ENCODE results near the gene RYR3. TPM values are rescaled to one million over a fixed set of nuclear protein-coding genes. Genes with fewer than 3 reads are reported as not detected.

The RYR3 gene
- total RNA-seq, 1 donor from 2014 or later = 7.4 TPM

DNA sequence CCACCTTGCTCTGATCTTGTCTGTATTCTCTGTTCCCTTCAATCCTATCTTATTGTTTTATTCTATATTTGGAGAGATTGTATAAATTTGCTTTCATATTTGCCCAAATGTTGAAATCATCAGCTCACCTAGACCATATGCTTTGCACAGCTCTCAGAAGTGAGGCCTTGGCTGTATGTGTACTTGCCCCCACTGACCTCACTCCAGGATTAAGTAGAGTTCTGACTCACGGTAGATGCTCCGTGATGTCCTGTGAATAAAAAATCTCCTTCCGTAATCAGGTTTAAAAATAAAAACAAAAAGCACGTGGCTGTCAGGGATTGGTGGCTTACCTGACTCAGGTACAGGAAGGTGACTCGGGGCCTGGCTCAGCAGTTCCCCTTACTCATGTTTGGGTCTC lies 162.2 kb downstream of the RYR3 start:
- no peaks in the 10 kb centered on the region for H3K36me3 Mint-ChIP-seq (ENCODE audit: unreplicated experiment)

DNA sequence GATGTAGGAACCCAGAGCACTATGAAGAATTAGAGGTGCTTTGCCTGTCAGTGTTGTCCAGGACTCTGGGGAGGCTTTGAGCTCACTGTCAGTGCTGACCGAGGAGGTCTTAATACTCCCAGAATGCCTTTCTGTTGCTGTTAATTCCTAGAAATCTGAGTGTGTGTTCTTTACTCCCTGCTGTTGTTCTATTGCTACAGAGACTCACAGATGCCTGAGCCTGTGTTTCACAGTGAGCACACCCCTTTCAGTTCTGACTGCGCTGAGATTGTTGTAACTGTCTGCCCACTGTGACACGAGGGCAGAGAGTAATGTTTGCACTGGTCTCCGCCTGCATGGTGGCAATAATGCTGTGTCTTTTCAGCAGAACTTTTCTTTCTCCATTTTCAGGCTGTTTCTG lies 162.9 kb downstream of the RYR3 start:
- Mint-ChIP-seq H3K9me3 (ENCODE audit: unreplicated experiment) (no peaks in the 10 kb centered on the region), H3K4me3 (ENCODE audit: unreplicated experiment) (no peak overlapping the region), H3K27ac (ENCODE audit: unreplicated experiment) (no peak overlapping the region), H3K27me3 (ENCODE audit: unreplicated experiment) (no peaks in the 10 kb centered on the region), H3K4me1 (ENCODE audit: low read depth, unreplicated experiment) (no peaks in the 10 kb centered on the region), H3K36me3 (ENCODE audit: unreplicated experiment) (no peaks in the 10 kb centered on the region)
- DNase-seq = no peak
- TF ChIP-seq, protein P1, sequence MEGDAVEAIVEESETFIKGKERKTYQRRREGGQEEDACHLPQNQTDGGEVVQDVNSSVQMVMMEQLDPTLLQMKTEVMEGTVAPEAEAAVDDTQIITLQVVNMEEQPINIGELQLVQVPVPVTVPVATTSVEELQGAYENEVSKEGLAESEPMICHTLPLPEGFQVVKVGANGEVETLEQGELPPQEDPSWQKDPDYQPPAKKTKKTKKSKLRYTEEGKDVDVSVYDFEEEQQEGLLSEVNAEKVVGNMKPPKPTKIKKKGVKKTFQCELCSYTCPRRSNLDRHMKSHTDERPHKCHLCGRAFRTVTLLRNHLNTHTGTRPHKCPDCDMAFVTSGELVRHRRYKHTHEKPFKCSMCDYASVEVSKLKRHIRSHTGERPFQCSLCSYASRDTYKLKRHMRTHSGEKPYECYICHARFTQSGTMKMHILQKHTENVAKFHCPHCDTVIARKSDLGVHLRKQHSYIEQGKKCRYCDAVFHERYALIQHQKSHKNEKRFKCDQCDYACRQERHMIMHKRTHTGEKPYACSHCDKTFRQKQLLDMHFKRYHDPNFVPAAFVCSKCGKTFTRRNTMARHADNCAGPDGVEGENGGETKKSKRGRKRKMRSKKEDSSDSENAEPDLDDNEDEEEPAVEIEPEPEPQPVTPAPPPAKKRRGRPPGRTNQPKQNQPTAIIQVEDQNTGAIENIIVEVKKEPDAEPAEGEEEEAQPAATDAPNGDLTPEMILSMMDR (IDR thresholded peaks at IDR 0.05; ENCODE audit: partially characterized antibody, unreplicated experiment) = no peak

More for the DNA sequence above, 162.2 kb downstream of the RYR3 start:
- Mint-ChIP-seq H3K27ac (ENCODE audit: unreplicated experiment) (no peak overlapping the region), H3K4me1 (ENCODE audit: low read depth, unreplicated experiment) (no peaks in the 10 kb centered on the region), H3K4me3 (ENCODE audit: unreplicated experiment) (no peak overlapping the region), H3K9me3 (ENCODE audit: unreplicated experiment) (no peaks in the 10 kb centered on the region), H3K27me3 (ENCODE audit: unreplicated experiment) (no peaks in the 10 kb centered on the region)
- TF ChIP-seq, protein P1 (IDR thresholded peaks at IDR 0.05; ENCODE audit: partially characterized antibody, unreplicated experiment) = no peak
- DNase-seq = no peak

DNA sequence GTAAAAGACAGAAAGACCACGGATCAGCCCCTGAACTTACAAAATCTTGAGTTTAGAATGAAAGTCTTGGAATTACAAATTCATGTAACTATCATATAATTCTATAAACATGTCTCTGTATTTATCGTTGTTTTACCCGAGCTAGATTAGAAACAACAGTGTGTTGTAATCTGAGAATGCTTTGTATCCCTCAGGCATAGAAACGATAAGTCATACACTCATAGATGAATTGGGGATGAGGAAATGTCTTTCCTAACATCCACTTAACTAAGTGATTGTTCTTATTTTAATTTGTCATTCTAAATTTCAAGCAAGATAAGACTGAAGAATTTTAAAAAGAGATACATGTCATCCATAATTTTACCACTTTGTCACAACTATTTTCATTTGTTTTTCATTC lies 165.3 kb downstream of the RYR3 start:
- Mint-ChIP-seq H3K27me3 (ENCODE audit: unreplicated experiment) (no peaks in the 10 kb centered on the region), H3K36me3 (ENCODE audit: unreplicated experiment) (no peaks in the 10 kb centered on the region), H3K27ac (ENCODE audit: unreplicated experiment) (no peak overlapping the region), H3K9me3 (ENCODE audit: unreplicated experiment) (no peaks in the 10 kb centered on the region), H3K4me3 (ENCODE audit: unreplicated experiment) (no peak overlapping the region), H3K4me1 (ENCODE audit: low read depth, unreplicated experiment) (no peaks in the 10 kb centered on the region)
- DNase-seq = no peak
- TF ChIP-seq, protein P1 (IDR thresholded peaks at IDR 0.05; ENCODE audit: partially characterized antibody, unreplicated experiment) = no peak

DNA sequence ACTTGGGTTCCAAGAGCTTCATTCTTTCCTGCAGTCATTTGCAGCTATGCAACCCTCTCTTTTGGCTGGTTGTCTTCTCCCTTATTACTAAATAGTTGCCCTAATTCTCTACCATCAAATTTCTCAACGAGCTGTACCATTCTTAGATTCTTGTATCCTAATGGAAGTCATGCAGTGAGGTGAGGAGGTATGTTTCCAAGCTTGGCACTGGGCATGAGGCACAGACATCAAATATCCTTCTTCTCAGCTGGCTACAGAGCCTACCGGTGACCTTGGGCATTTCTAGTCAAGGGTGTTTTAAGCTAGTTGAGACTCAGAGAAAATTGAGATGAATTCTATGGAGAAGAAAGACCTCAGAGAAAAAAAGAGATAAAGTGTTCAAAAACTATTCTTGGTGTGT lies 166.1 kb downstream of the RYR3 start:
- Mint-ChIP-seq H3K4me1 (ENCODE audit: low read depth, unreplicated experiment) (no peaks in the 10 kb centered on the region), H3K9me3 (ENCODE audit: unreplicated experiment) (no peaks in the 10 kb centered on the region), H3K27me3 (ENCODE audit: unreplicated experiment) (no peaks in the 10 kb centered on the region), H3K4me3 (ENCODE audit: unreplicated experiment) (no peak overlapping the region), H3K27ac (ENCODE audit: unreplicated experiment) (no peak overlapping the region), H3K36me3 (ENCODE audit: unreplicated experiment) (no peaks in the 10 kb centered on the region)
- no peak for DNase-seq
- TF ChIP-seq, protein P1 (IDR thresholded peaks at IDR 0.05; ENCODE audit: partially characterized antibody, unreplicated experiment) = no peak

DNA sequence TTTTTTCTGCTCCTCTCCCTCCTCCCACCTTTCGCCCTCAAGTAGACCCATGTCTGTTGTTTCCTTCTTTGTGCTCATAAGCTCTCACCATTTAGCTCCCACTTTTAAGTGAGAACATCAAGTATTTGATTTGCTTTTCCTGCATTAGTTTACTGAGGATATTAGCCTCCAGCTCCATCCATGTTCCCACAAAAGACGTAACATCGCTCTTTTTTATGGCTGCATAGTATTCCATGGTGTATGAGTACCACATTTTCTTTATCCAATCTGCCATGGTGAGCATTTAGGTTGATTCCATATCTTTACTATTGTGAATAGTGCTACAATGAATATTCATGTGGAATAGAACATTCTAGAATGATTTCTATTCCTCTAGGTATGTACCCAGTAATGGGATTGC lies 178.6 kb downstream of the RYR3 start:
- no peak for DNase-seq
- Mint-ChIP-seq H3K4me1 (ENCODE audit: low read depth, unreplicated experiment) (no peaks in the 10 kb centered on the region), H3K27ac (ENCODE audit: unreplicated experiment) (no peak overlapping the region), H3K27me3 (ENCODE audit: unreplicated experiment) (no peaks in the 10 kb centered on the region), H3K36me3 (ENCODE audit: unreplicated experiment) (no peaks in the 10 kb centered on the region), H3K4me3 (ENCODE audit: unreplicated experiment) (no peak overlapping the region), H3K9me3 (ENCODE audit: unreplicated experiment) (no peaks in the 10 kb centered on the region)
- TF ChIP-seq, protein P1 (IDR thresholded peaks at IDR 0.05; ENCODE audit: partially characterized antibody, unreplicated experiment) = no peak
